ENCODE measurements around the gene STAC2. TPM values are rescaled to one million over a fixed set of nuclear protein-coding genes. Genes with fewer than 3 reads are reported as not detected.

STAC2 gene
- total and polyA plus RNA-seq, 2 experiments from 2014 or later, result not detected

GRCh38 chr17:39239640-39240314 is 14.0 kb upstream of the STAC2 start:
- H3K9me3 ChIP-seq (ENCODE audit: low read depth), result no peaks in the 10 kb centered on the region

GRCh38 chr17:39238311-39238972 is 12.7 kb upstream of the STAC2 start:
- H3K9me2 ChIP-seq (ENCODE audit: insufficient read depth), result no peaks in the 10 kb centered on the region
- no peak overlapping the region for H3K4me3 ChIP-seq
- no peaks in the 10 kb centered on the region for H4K20me1 ChIP-seq (ENCODE audit: insufficient read depth)
- no peaks in the 10 kb centered on the region for H3K27me3 ChIP-seq (replicated peaks; ENCODE audit: insufficient read depth)
- H2AFZ ChIP-seq, result no peak overlapping the region
- no peaks in the 10 kb centered on the region for H3K36me3 ChIP-seq (ENCODE audit: low read depth)
- no peak overlapping the region for H3K4me2 ChIP-seq (ENCODE audit: unreplicated experiment)
- no peak for TF ChIP-seq EZH2 (IDR thresholded peaks at IDR 0.05; ENCODE audit: insufficient read depth, poor library complexity, severe bottlenecking)
- no peak for TF ChIP-seq EZH2phosphoT487 (IDR thresholded peaks at IDR 0.05; ENCODE audit: insufficient read depth, low read depth)
- no peak overlapping the region for H3K27ac ChIP-seq
- DNase-seq, result peak; percentile 38
- no peaks in the 10 kb centered on the region for H3K9me3 ChIP-seq (ENCODE audit: low read depth)
- 44% methylated on average over 15 of the region's 15 CpGs for WGBS, 2 experiments (ENCODE audit: low coverage in 1 of 2, low lambda C conversion rate in 2 of 2, missing lambda C conversion rate in 2 of 2)
- H3F3A ChIP-seq (ENCODE audit: insufficient read depth), result no peaks in the 10 kb centered on the region
- H3K4me1 ChIP-seq (ENCODE audit: insufficient read depth), result no peaks in the 10 kb centered on the region
- H3K9ac ChIP-seq, result no peak overlapping the region
- no peaks in the 10 kb centered on the region for H3K79me2 ChIP-seq (ENCODE audit: insufficient read depth)
- in situ Hi-C loops (cut with MboI), result no loop called here

More at GRCh38 chr17:39239640-39240314, 14.0 kb upstream of the STAC2 start:
- H4K20me1 ChIP-seq (ENCODE audit: insufficient read depth), result no peaks in the 10 kb centered on the region
- no peaks in the 10 kb centered on the region for H3K27me3 ChIP-seq (replicated peaks; ENCODE audit: insufficient read depth)
- in situ Hi-C loops (cut with MboI), result no loop called here
- WGBS, 2 experiments (ENCODE audit: low coverage in 1 of 2, low lambda C conversion rate in 2 of 2, missing lambda C conversion rate in 2 of 2), result 46 to 47% methylated on average over 16 of the region's 16 CpGs
- no peaks in the 10 kb centered on the region for H3K9me2 ChIP-seq (ENCODE audit: insufficient read depth)
- H2AFZ ChIP-seq, result no peak overlapping the region
- no peak overlapping the region for H3K27ac ChIP-seq
- no peaks in the 10 kb centered on the region for H3K79me2 ChIP-seq (ENCODE audit: insufficient read depth)
- no peak overlapping the region for H3K4me3 ChIP-seq
- H3K9ac ChIP-seq, result no peak overlapping the region
- no peak overlapping the region for H3K4me2 ChIP-seq (ENCODE audit: unreplicated experiment)
- DNase-seq, result no peak
- no peaks in the 10 kb centered on the region for H3K36me3 ChIP-seq (ENCODE audit: low read depth)
- no peaks in the 10 kb centered on the region for H3K4me1 ChIP-seq (ENCODE audit: insufficient read depth)
- no peaks in the 10 kb centered on the region for H3F3A ChIP-seq (ENCODE audit: insufficient read depth)
- no peak for TF ChIP-seq EZH2 (IDR thresholded peaks at IDR 0.05; ENCODE audit: insufficient read depth, poor library complexity, severe bottlenecking)
- no peak for TF ChIP-seq EZH2phosphoT487 (IDR thresholded peaks at IDR 0.05; ENCODE audit: insufficient read depth, low read depth)

DNA sequence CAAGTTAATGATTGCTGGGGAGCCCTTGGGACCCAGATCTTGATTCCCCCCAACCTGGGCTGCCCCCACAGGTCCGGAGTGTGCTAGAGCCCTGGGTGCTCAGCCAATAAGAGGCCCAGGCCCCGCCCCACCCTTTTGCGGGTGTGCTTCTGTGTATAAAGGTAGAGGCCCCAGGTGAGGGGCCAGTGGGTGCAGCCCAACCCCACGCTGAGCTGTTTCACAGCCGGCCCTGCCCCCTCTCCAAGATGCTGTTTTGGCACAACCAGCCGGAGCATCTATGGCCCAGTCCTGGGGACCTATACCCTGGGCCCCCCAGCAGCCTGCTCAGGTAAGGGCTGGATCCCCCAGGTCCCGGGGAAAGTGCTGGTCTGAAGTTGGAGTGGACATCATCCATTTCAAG is 11.8 kb upstream of the STAC2 start:
- H3K4me3 ChIP-seq, result no peak overlapping the region
- H3K4me2 ChIP-seq (ENCODE audit: unreplicated experiment), result no peak overlapping the region
- no peaks in the 10 kb centered on the region for H3K9me3 ChIP-seq (ENCODE audit: low read depth)
- no peaks in the 10 kb centered on the region for H3K27me3 ChIP-seq (replicated peaks; ENCODE audit: insufficient read depth)
- no peaks in the 10 kb centered on the region for H3K79me2 ChIP-seq (ENCODE audit: insufficient read depth)
- in situ Hi-C loops (cut with MboI), result no loop called here
- H3K27ac ChIP-seq, result no peak overlapping the region
- H3K36me3 ChIP-seq (ENCODE audit: low read depth), result no peaks in the 10 kb centered on the region
- DNase-seq, result no peak
- H4K20me1 ChIP-seq (ENCODE audit: insufficient read depth), result no peaks in the 10 kb centered on the region
- no peak overlapping the region for H3K9ac ChIP-seq
- 63 to 72% methylated on average over 7 of the region's 7 CpGs for WGBS, 2 experiments (ENCODE audit: low coverage in 1 of 2, low lambda C conversion rate in 2 of 2, missing lambda C conversion rate in 2 of 2)
- no peak for TF ChIP-seq EZH2phosphoT487 (IDR thresholded peaks at IDR 0.05; ENCODE audit: insufficient read depth, low read depth)
- TF ChIP-seq EZH2 (IDR thresholded peaks at IDR 0.05; ENCODE audit: insufficient read depth, poor library complexity, severe bottlenecking), result no peak
- no peaks in the 10 kb centered on the region for H3K4me1 ChIP-seq (ENCODE audit: insufficient read depth)
- no peak overlapping the region for H2AFZ ChIP-seq
- H3F3A ChIP-seq (ENCODE audit: insufficient read depth), result no peaks in the 10 kb centered on the region
- no peaks in the 10 kb centered on the region for H3K9me2 ChIP-seq (ENCODE audit: insufficient read depth)

DNA sequence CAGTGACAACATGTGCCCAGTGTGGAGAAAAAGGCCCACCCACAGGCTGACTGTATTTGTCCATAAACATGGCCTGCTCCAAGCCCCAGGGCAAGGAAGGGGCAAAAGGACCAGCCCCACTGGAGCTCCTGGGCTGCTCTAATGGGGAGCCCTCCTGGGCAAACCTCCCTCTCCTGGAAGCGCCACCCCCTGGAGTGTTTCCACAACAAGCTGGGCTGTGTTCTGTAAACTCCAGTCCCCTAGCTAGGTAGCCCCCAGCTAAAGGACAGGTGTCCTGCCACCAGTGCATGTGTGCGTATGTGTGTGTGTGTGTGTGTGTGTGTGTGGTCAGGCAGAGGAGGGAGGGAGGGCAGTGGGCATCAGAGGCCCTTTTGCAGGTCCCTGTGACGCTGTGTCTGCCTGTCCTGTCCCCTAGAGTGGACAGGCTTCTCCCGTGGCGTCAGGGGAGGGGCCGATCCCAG is 11.3 kb upstream of the STAC2 start:
- Histone ChIP-seq H3K4me2 (ENCODE audit: unreplicated experiment) (no peak overlapping the region), H3F3A (ENCODE audit: insufficient read depth) (no peaks in the 10 kb centered on the region), H3K9me3 (ENCODE audit: low read depth) (no peaks in the 10 kb centered on the region), H3K9me2 (ENCODE audit: insufficient read depth) (no peaks in the 10 kb centered on the region), H3K27me3 (replicated peaks; ENCODE audit: insufficient read depth) (no peaks in the 10 kb centered on the region), H2AFZ (no peak overlapping the region), H3K4me3 (no peak overlapping the region), H4K20me1 (ENCODE audit: insufficient read depth) (no peaks in the 10 kb centered on the region), H3K27ac (no peak overlapping the region), H3K79me2 (ENCODE audit: insufficient read depth) (no peaks in the 10 kb centered on the region), H3K9ac (no peak overlapping the region), H3K36me3 (ENCODE audit: low read depth) (no peaks in the 10 kb centered on the region), H3K4me1 (ENCODE audit: insufficient read depth) (no peaks in the 10 kb centered on the region)
- in situ Hi-C loops (cut with MboI), result no loop called here
- WGBS, 2 experiments (ENCODE audit: low coverage in 1 of 2, low lambda C conversion rate in 2 of 2, missing lambda C conversion rate in 2 of 2), result 52 to 61% methylated on average over 5 to 6 of the region's 6 CpGs
- no peak for TF ChIP-seq EZH2 (IDR thresholded peaks at IDR 0.05; ENCODE audit: insufficient read depth, poor library complexity, severe bottlenecking)
- TF ChIP-seq EZH2phosphoT487 (IDR thresholded peaks at IDR 0.05; ENCODE audit: insufficient read depth, low read depth), result no peak
- no peak for DNase-seq

Measured in GM23248 (cell line).